ENCODE results near the gene THSD7B. TPM values are rescaled to one million over a fixed set of nuclear protein-coding genes. Genes with fewer than 3 reads are reported as not detected.
"Not testable (repeated sequence)": the region's sequence is repeated elsewhere in the genome, so short reads cannot be mapped to it uniquely, and the experiment has no call there.

THSD7B gene
- total and polyA plus RNA-seq, 2 experiments from 2014 or later, result 0.11 TPM; not detected in 1

DNA sequence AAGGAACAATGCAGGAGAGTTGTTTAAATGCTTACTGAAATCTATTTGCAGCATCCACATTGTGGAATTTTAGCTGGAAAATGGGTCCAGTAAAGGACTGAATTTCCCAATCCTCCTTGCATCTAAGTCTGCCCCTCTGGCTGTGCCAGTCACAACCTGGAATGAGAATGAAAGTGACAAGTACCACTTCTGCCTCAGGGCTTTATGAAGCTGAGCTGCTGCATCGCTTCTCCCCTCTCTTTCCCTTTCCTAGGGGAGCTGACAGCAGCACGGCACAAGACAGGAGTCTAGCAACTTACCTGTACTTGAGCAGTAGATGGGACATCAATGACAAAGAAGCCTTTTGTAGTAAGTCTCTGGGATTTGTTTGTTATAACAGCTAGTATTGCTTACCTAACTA, 27.3 kb upstream of the THSD7B start:
- no peak for TF ChIP-seq EZH2phosphoT487 (IDR thresholded peaks at IDR 0.05; ENCODE audit: insufficient read depth, low read depth)
- no peak for TF ChIP-seq EZH2 (IDR thresholded peaks at IDR 0.05; ENCODE audit: insufficient read depth, poor library complexity, severe bottlenecking)
- Histone ChIP-seq H3K9me3 (ENCODE audit: low read depth) (no peaks in the 10 kb centered on the region), H3F3A (ENCODE audit: insufficient read depth) (no peaks in the 10 kb centered on the region), H3K27me3 (replicated peaks; ENCODE audit: insufficient read depth) (no peaks in the 10 kb centered on the region), H3K36me3 (ENCODE audit: low read depth) (no peaks in the 10 kb centered on the region), H3K79me2 (ENCODE audit: insufficient read depth) (no peaks in the 10 kb centered on the region), H3K9me2 (ENCODE audit: insufficient read depth) (no peaks in the 10 kb centered on the region), H3K4me3 (no peak overlapping the region), H3K27ac (no peak overlapping the region), H3K9ac (no peak overlapping the region), H3K4me1 (ENCODE audit: insufficient read depth) (no peaks in the 10 kb centered on the region), H4K20me1 (ENCODE audit: insufficient read depth) (no peaks in the 10 kb centered on the region), H2AFZ (no peak overlapping the region), H3K4me2 (ENCODE audit: unreplicated experiment) (no peak overlapping the region)
- WGBS, 2 experiments (ENCODE audit: low coverage in 1 of 2, low lambda C conversion rate in 2 of 2, missing lambda C conversion rate in 2 of 2), result 4 to 13% methylated on average over 2 of the region's 2 CpGs
- in situ Hi-C loops (cut with MboI), result no loop called here
- DNase-seq, result no peak

DNA sequence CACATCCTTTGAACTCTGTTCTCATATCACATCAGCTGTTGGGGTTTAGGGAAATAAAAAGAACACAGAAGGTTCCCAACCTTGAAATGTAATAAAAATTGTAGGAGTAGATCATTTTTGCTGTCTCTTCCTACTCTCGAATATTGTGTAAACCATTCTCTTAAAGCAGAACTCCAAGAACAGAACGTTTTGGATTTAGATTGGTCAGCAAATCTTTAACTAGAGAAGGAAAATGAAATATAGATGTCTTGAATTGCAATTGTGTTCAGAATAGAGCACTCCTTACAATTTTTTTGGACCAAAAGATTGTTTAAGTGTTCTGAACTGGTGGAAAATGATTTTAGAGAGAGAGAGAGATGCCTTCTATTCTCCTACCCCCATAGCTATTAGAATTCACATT, 23.9 kb upstream of the THSD7B start:
- Histone ChIP-seq H2AFZ (no peak overlapping the region), H3K27ac (no peak overlapping the region), H3K79me2 (ENCODE audit: insufficient read depth) (no peaks in the 10 kb centered on the region), H3K9ac (no peak overlapping the region), H3K4me3 (no peak overlapping the region), H3K27me3 (replicated peaks; ENCODE audit: insufficient read depth) (no peaks in the 10 kb centered on the region), H4K20me1 (ENCODE audit: insufficient read depth) (no peaks in the 10 kb centered on the region), H3K4me1 (ENCODE audit: insufficient read depth) (no peaks in the 10 kb centered on the region), H3K9me2 (ENCODE audit: insufficient read depth) (no peaks in the 10 kb centered on the region), H3K36me3 (ENCODE audit: low read depth) (no peaks in the 10 kb centered on the region), H3K9me3 (ENCODE audit: low read depth) (no peaks in the 10 kb centered on the region), H3F3A (ENCODE audit: insufficient read depth) (no peaks in the 10 kb centered on the region), H3K4me2 (ENCODE audit: unreplicated experiment) (no peak overlapping the region)
- TF ChIP-seq EZH2 (IDR thresholded peaks at IDR 0.05; ENCODE audit: insufficient read depth, poor library complexity, severe bottlenecking) (no peak), EZH2phosphoT487 (IDR thresholded peaks at IDR 0.05; ENCODE audit: insufficient read depth, low read depth) (no peak)
- DNase-seq, result no peak
- WGBS, 2 experiments (ENCODE audit: low coverage in 1 of 2, low lambda C conversion rate in 2 of 2, missing lambda C conversion rate in 2 of 2), result 8 to 10% methylated on average over 2 of the region's 2 CpGs
- in situ Hi-C loops (cut with MboI), result no loop called here

DNA sequence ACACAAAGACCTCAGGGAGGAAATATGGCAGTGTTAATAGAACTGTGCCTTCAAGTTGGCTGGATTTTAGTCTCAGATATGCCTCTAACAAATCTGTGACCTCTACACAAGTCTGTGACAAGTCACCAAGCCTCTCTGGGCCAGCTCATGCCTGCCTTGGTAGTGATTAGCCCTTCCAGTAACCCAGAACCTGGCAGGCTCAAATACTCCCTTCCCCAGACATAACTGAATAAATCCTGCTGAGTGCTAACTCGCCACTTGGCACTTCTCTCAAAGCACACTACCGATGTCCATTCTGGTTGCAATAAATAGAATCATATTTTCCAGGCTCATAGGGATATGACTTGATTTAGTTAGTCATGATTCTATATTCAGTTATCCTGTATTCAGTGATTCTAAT, 15.3 kb upstream of the THSD7B start:
- DNase-seq, result no peak
- no peaks in the 10 kb centered on the region for H3K79me2 ChIP-seq (ENCODE audit: insufficient read depth)
- in situ Hi-C loops (cut with MboI), result no loop called here
- H3K9ac ChIP-seq, result no peak overlapping the region
- H3K4me1 ChIP-seq (ENCODE audit: insufficient read depth), result no peaks in the 10 kb centered on the region
- H3K9me2 ChIP-seq (ENCODE audit: insufficient read depth), result no peaks in the 10 kb centered on the region
- H2AFZ ChIP-seq, result no peak overlapping the region
- WGBS, 2 experiments (ENCODE audit: low coverage in 1 of 2, low lambda C conversion rate in 2 of 2, missing lambda C conversion rate in 2 of 2), result 0 to 2% methylated on average over 2 of the region's 2 CpGs
- H3K27ac ChIP-seq, result no peak overlapping the region
- no peaks in the 10 kb centered on the region for H3F3A ChIP-seq (ENCODE audit: insufficient read depth)
- no peaks in the 10 kb centered on the region for H3K36me3 ChIP-seq (ENCODE audit: low read depth)
- H3K4me2 ChIP-seq (ENCODE audit: unreplicated experiment), result no peak overlapping the region
- H4K20me1 ChIP-seq (ENCODE audit: insufficient read depth), result no peaks in the 10 kb centered on the region
- TF ChIP-seq EZH2phosphoT487 (IDR thresholded peaks at IDR 0.05; ENCODE audit: insufficient read depth, low read depth), result no peak
- TF ChIP-seq EZH2 (IDR thresholded peaks at IDR 0.05; ENCODE audit: insufficient read depth, poor library complexity, severe bottlenecking), result no peak
- H3K9me3 ChIP-seq (ENCODE audit: low read depth), result no peaks in the 10 kb centered on the region
- no peak overlapping the region for H3K4me3 ChIP-seq
- H3K27me3 ChIP-seq (replicated peaks; ENCODE audit: insufficient read depth), result no peaks in the 10 kb centered on the region

DNA sequence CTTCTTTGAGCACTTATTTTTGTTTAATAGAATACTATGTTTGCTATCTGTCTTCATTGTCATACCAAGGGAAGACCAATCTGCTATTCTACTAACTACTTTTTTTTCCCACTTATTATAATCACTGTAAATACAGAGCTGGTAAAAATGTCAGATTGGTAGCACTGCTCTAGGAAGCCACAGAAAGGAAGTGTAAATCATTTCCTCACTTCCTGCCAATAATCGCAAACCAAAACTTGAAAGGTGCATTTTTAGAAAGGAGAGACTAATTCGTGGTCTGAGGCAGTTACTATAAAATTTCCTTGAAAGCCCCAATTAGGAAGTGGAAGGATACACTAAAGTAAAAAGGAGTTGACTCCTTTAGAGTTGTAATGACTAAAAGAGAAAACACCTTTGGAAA, 13.9 kb upstream of the THSD7B start:
- no peak overlapping the region for H3K4me3 ChIP-seq
- no peaks in the 10 kb centered on the region for H3K9me2 ChIP-seq (ENCODE audit: insufficient read depth)
- no peak overlapping the region for H3K9ac ChIP-seq
- H3K36me3 ChIP-seq (ENCODE audit: low read depth), result no peaks in the 10 kb centered on the region
- H3K27ac ChIP-seq, result no peak overlapping the region
- TF ChIP-seq EZH2 (IDR thresholded peaks at IDR 0.05; ENCODE audit: insufficient read depth, poor library complexity, severe bottlenecking) (no peak), EZH2phosphoT487 (IDR thresholded peaks at IDR 0.05; ENCODE audit: insufficient read depth, low read depth) (no peak)
- no peaks in the 10 kb centered on the region for H3F3A ChIP-seq (ENCODE audit: insufficient read depth)
- no peaks in the 10 kb centered on the region for H3K9me3 ChIP-seq (ENCODE audit: low read depth)
- H2AFZ ChIP-seq, result no peak overlapping the region
- H3K4me1 ChIP-seq (ENCODE audit: insufficient read depth), result no peaks in the 10 kb centered on the region
- in situ Hi-C loops (cut with MboI), result no loop called here
- DNase-seq, result no peak
- H4K20me1 ChIP-seq (ENCODE audit: insufficient read depth), result no peaks in the 10 kb centered on the region
- no peaks in the 10 kb centered on the region for H3K79me2 ChIP-seq (ENCODE audit: insufficient read depth)
- 5 to 11% methylated on average over 2 of the region's 2 CpGs for WGBS, 2 experiments (ENCODE audit: low coverage in 1 of 2, low lambda C conversion rate in 2 of 2, missing lambda C conversion rate in 2 of 2)
- H3K27me3 ChIP-seq (replicated peaks; ENCODE audit: insufficient read depth), result no peaks in the 10 kb centered on the region
- no peak overlapping the region for H3K4me2 ChIP-seq (ENCODE audit: unreplicated experiment)

DNA sequence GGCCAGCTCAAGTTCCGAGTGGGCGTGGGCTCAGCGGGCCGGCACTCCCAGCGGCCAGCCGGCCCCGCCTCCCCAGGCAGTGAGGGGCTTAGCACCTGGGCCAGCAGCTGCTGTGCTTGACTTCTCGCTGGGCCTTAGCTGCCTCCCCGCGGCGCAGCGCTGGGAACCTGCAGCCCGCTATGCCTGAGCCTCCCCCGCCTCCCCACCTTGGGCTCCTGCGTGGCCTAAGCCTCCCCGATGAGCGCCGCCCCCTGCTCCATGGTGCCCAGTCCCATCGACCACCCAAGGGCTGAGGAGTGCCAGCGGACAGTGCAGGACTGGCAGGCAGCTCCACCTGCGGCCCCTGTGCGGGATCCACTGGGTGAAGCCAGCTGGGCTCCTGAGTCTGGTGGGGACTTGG, 6.8 kb upstream of the THSD7B start:
- WGBS, 2 experiments (ENCODE audit: low coverage in 1 of 2, low lambda C conversion rate in 2 of 2, missing lambda C conversion rate in 2 of 2), result 57 to 68% methylated on average over 4 to 22 of the region's 22 CpGs
- DNase-seq; H3K27me3 ChIP-seq (replicated peaks; ENCODE audit: insufficient read depth): not testable (repeated sequence)

More for the DNA sequence above, 6.8 kb upstream of the THSD7B start:
- H3K79me2 ChIP-seq (ENCODE audit: insufficient read depth); H3K4me3 ChIP-seq; in situ Hi-C loops (cut with MboI); H3K27ac ChIP-seq; H3K4me2 ChIP-seq (ENCODE audit: unreplicated experiment); H3F3A ChIP-seq (ENCODE audit: insufficient read depth); H4K20me1 ChIP-seq (ENCODE audit: insufficient read depth); H2AFZ ChIP-seq; H3K36me3 ChIP-seq (ENCODE audit: low read depth); H3K9me3 ChIP-seq (ENCODE audit: low read depth); H3K9ac ChIP-seq; H3K9me2 ChIP-seq (ENCODE audit: insufficient read depth); H3K4me1 ChIP-seq (ENCODE audit: insufficient read depth): not testable (repeated sequence)
